RKO (cell line): ENCODE data around the gene TMPRSS11A.

Experiments used
- DNase-seq: peaks from one replicate; pipeline ENCODE4 v3.0.0-alpha.2; 2016; ENCODE audit warnings: low spot score

Gene TMPRSS11A

GRCh38 chr4:67871867-67872266, 91.4 kb downstream of the TMPRSS11A start:
- DNase-seq, result peak; percentile 76

GRCh38 chr4:67869580-67870190, 93.6 kb downstream of the TMPRSS11A start:
- DNase-seq, result no peak

- no peak for DNase-seq
Observed at GRCh38 chr4:67861513-67861912, 101.8 kb downstream of the TMPRSS11A start.
